IMR-90 (cell line): ENCODE measurements around the gene CADM1. TPM values are rescaled to one million over a fixed set of nuclear protein-coding genes. Genes with fewer than 3 reads are reported as not detected.

ENCODE experiments used
- ATAC-seq: fragments of 200-7000 bp; cut with Tn5 transposase; 2 replicates; pipeline ENCODE4 v1.9.1; 2020; ENCODE audit warnings: low read depth, mild to moderate bottlenecking, moderate library complexity
- BruUV-seq: library from RNA; stranded (reverse); fragments of 400-500 nt; replicated peaks from 2 replicates; lab custom pipeline; 2021; lab: Mats Ljungman, UMichigan
- CTCF ChIA-PET: fragments of 300-600 bp; formaldehyde crosslinking; extraction: SDS; loops from one replicate; lab custom pipeline; 2021; ENCODE audit warnings: antibody characterized with exemption; lab: Yijun Ruan, JAX
- POLR2A ChIA-PET: fragments of 300-600 bp; sonication (Branson Sonifier 250); formaldehyde crosslinking; loops from one replicate; lab custom pipeline; 2022; ENCODE audit warnings: antibody characterized with exemption; ENCODE audit not compliant: unreplicated experiment; lab: Charles Lee
- DNase-seq: peaks from one replicate; pipeline ENCODE4 v3.0.0; 2013
- H2AFZ ChIP-seq: replicated peaks from 2 replicates; pipeline ENCODE3; 2013; ENCODE audit warnings: low read length, mild to moderate bottlenecking; ENCODE audit not compliant: poor library complexity
- H2AK5ac ChIP-seq: 2 replicates; pipeline ENCODE4 v1.6.1; 2013; ENCODE audit warnings: low read depth, low read length, inconsistent platforms
- H2AK9ac ChIP-seq: replicated peaks from 2 replicates; pipeline ENCODE3; 2013; ENCODE audit warnings: mild to moderate bottlenecking, low read depth, low read length, moderate library complexity; ENCODE audit not compliant: poor library complexity
- H2BK120ac ChIP-seq: 2 replicates; pipeline ENCODE4 v1.6.1; 2013; ENCODE audit warnings: low read depth, low read length, inconsistent platforms
- H2BK15ac ChIP-seq: 3 replicates; pipeline ENCODE4 v1.6.1; 2013; ENCODE audit warnings: low read depth, low read length, inconsistent platforms
- H2BK20ac ChIP-seq: 2 replicates; pipeline ENCODE4 v1.6.1; 2013; ENCODE audit warnings: low read depth, mild to moderate bottlenecking, inconsistent platforms, low read length, moderate library complexity
- H2BK5ac ChIP-seq: 2 replicates; pipeline ENCODE4 v1.6.1; 2013; ENCODE audit warnings: mild to moderate bottlenecking, low read depth, low read length, inconsistent platforms; ENCODE audit not compliant: poor library complexity, severe bottlenecking
- H3K14ac ChIP-seq: replicated peaks from 2 replicates; pipeline ENCODE4 v1.6.1; 2013; ENCODE audit warnings: low read depth, low read length, inconsistent platforms
- H3K18ac ChIP-seq: 2 replicates; pipeline ENCODE4 v1.6.1; 2013; ENCODE audit warnings: low read depth, low read length, control low read depth
- H3K23ac ChIP-seq: 2 replicates; pipeline ENCODE4 v1.6.1; 2013; ENCODE audit warnings: low read depth, low read length, inconsistent platforms
- H3K27ac ChIP-seq: 2 replicates; pipeline ENCODE4 v1.5.1; 2013; ENCODE audit warnings: mild to moderate bottlenecking, control low read depth, low read length; ENCODE audit not compliant: insufficient read depth
- H3K27me3 ChIP-seq: 2 replicates; pipeline ENCODE4 v1.6.1; 2013; ENCODE audit warnings: low read length; ENCODE audit not compliant: control insufficient read depth, insufficient read depth
- H3K36me3 ChIP-seq: 2 replicates; pipeline ENCODE4 v1.6.1; 2013; ENCODE audit warnings: low read length, mixed read lengths; ENCODE audit not compliant: control insufficient read depth, insufficient read depth
- H3K4ac ChIP-seq: 2 replicates; pipeline ENCODE4 v1.6.1; 2013; ENCODE audit warnings: low read depth, low read length, inconsistent platforms
- H3K4me1 ChIP-seq: 2 replicates; pipeline ENCODE4 v1.6.1; 2013; ENCODE audit warnings: low read length, mixed read lengths; ENCODE audit not compliant: control insufficient read depth, insufficient read depth
- H3K4me2 ChIP-seq: 2 replicates; pipeline ENCODE4 v1.6.1; 2013; ENCODE audit warnings: low read depth, mild to moderate bottlenecking, control low read depth, low read length, moderate library complexity
- H3K4me3 ChIP-seq: 2 replicates; pipeline ENCODE4 v1.5.1; 2013; ENCODE audit warnings: low read depth, mild to moderate bottlenecking, control low read depth, low read length, moderate library complexity; ENCODE audit not compliant: insufficient read depth
- H3K56ac ChIP-seq: 2 replicates; pipeline ENCODE4 v1.6.1; 2013; ENCODE audit warnings: low read length, inconsistent platforms; ENCODE audit not compliant: insufficient read depth; ENCODE audit errors: extremely low read depth
- H3K79me1 ChIP-seq, 2 experiments: 2 replicates each; pipeline ENCODE4 v1.6.1; 2013; ENCODE audit warnings: low read length in 2 of 2, inconsistent platforms in 1 of 2, low read depth in 1 of 2
- H3K9ac ChIP-seq: 2 replicates; pipeline ENCODE4 v1.6.1; 2013; ENCODE audit warnings: low read depth, low read length, control low read depth
- H3K9me1 ChIP-seq: 2 replicates; pipeline ENCODE4 v1.6.1; 2013; ENCODE audit warnings: low read length, inconsistent platforms; ENCODE audit not compliant: insufficient read depth
- H3K9me3 ChIP-seq: 2 replicates; pipeline ENCODE4 v1.6.1; 2013; ENCODE audit warnings: low read length; ENCODE audit not compliant: control insufficient read depth, insufficient read depth
- H4K20me1 ChIP-seq: 2 replicates; pipeline ENCODE4 v1.6.1; 2013; ENCODE audit warnings: low read length, inconsistent platforms; ENCODE audit not compliant: insufficient read depth
- H4K5ac ChIP-seq: 2 replicates; pipeline ENCODE4 v1.6.1; 2013; ENCODE audit warnings: mild to moderate bottlenecking, low read depth, low read length, control low read depth
- H4K8ac ChIP-seq, 2 experiments: 2 replicates each; pipeline ENCODE4 v1.6.1; 2013; ENCODE audit warnings: low read depth in 2 of 2, low read length in 2 of 2, control low read depth in 1 of 2, inconsistent platforms in 1 of 2
- H4K91ac ChIP-seq: 2 replicates; pipeline ENCODE4 v1.6.1; 2013; ENCODE audit warnings: low read depth, low read length, inconsistent platforms; ENCODE audit not compliant: insufficient read depth
- BHLHE40 ChIP-seq: fragments of 150-350 bp; IDR thresholded peaks from 2 replicates; pipeline ENCODE4 v1.6.1; 2016; ENCODE audit warnings: mild to moderate bottlenecking, low read depth, low read length
- CEBPB ChIP-seq: IDR thresholded peaks from 2 replicates; pipeline ENCODE4 v1.6.1; 2012; ENCODE audit warnings: low read depth, low read length, improper control_type of control experiment
- CHD1 ChIP-seq: IDR thresholded peaks from 2 replicates; pipeline ENCODE4 v1.6.1; 2012; ENCODE audit warnings: low read depth, low read length, improper control_type of control experiment
- CTCF ChIP-seq: conservative IDR thresholded peaks from 2 replicates; pipeline ENCODE4 v1.5.1; 2012; ENCODE audit warnings: mild to moderate bottlenecking, low read depth, low read length, improper control_type of control experiment
- ELK1 ChIP-seq: fragments of 150-350 bp; IDR thresholded peaks from 2 replicates; pipeline ENCODE4 v1.6.1; 2016; ENCODE audit warnings: low read depth, mild to moderate bottlenecking, low read length, moderate library complexity, borderline replicate concordance
- FOS ChIP-seq: fragments of 150-350 bp; IDR thresholded peaks from 2 replicates; pipeline ENCODE4 v1.6.1; 2016; ENCODE audit warnings: low read depth, low read length
- MAFK ChIP-seq: IDR thresholded peaks from 2 replicates; pipeline ENCODE4 v1.6.1; 2012; ENCODE audit warnings: low read depth, low read length, improper control_type of control experiment
- MAZ ChIP-seq: IDR thresholded peaks from 2 replicates; pipeline ENCODE4 v1.6.1; 2012; ENCODE audit warnings: low read depth, mild to moderate bottlenecking, low read length, improper control_type of control experiment, moderate library complexity, borderline replicate concordance
- MXI1 ChIP-seq: IDR thresholded peaks from 2 replicates; pipeline ENCODE4 v1.6.1; 2012; ENCODE audit warnings: low read depth, mild to moderate bottlenecking, low read length, moderate library complexity, borderline replicate concordance
- NFE2L2 ChIP-seq: fragments of 150-350 bp; IDR thresholded peaks from 2 replicates; pipeline ENCODE4 v1.6.1; 2016; ENCODE audit warnings: low read depth, mild to moderate bottlenecking, low read length
- POLR2A ChIP-seq: IDR thresholded peaks from 2 replicates; pipeline ENCODE4 v1.6.1; 2012; ENCODE audit warnings: mild to moderate bottlenecking, low read depth, low read length
- RAD21 ChIP-seq: IDR thresholded peaks from 2 replicates; pipeline ENCODE4 v1.6.1; 2012; ENCODE audit warnings: low read length, improper control_type of control experiment
- RCOR1 ChIP-seq: IDR thresholded peaks from 2 replicates; pipeline ENCODE4 v1.6.1; 2012; ENCODE audit warnings: mild to moderate bottlenecking, low read length, improper control_type of control experiment; ENCODE audit not compliant: insufficient replicate concordance
- RFX5 ChIP-seq: IDR thresholded peaks from 2 replicates; pipeline ENCODE4 v1.8.0; 2012; ENCODE audit warnings: low read depth, mild to moderate bottlenecking, low read length, moderate library complexity
- SMC3 ChIP-seq: fragments of 150-350 bp; IDR thresholded peaks from 2 replicates; pipeline ENCODE4 v1.6.1; 2016; ENCODE audit warnings: low read depth, mild to moderate bottlenecking, antibody characterized with exemption, low read length, moderate library complexity
- USF2 ChIP-seq: fragments of 150-350 bp; IDR thresholded peaks from 2 replicates; pipeline ENCODE4 v1.6.1; 2017; ENCODE audit warnings: mild to moderate bottlenecking, antibody characterized with exemption, low read length, low read depth
- WGBS, 2 experiments: methylation state at CpG; one replicate each; pipeline versions ENCODE4 v1.1.5 to v1.1.7; 2013; ENCODE audit warnings: missing lambda C conversion rate in 2 of 2; ENCODE audit not compliant: insufficient read length in 1 of 2; ENCODE audit errors: extremely low coverage in 2 of 2; 5-methylcytosine and 5-hydroxymethylcytosine counted together
- dilution Hi-C: fragments of 300-500 bp; cut with HindIII; formaldehyde crosslinking; loops from one replicate; pipeline ENCODE4 v1.14.3; 2018; ENCODE audit warnings: low sequenced_read_pairs; ENCODE audit not compliant: unreplicated experiment
- in situ Hi-C: fragments of 300-500 bp; cut with MboI; formaldehyde crosslinking; loops from 3 replicates; pipeline ENCODE4 v1.14.3; 2019; ENCODE audit warnings: low sequenced_read_pairs, inconsistent platforms, mixed read lengths
- intact Hi-C: fragments of 100-400 bp; cut with micrococcal nuclease; formaldehyde crosslinking; loops from 2 replicates; pipeline ENCODE4 v1.10.0; 2022
- polyA plus RNA-seq, 3 experiments: library from polyadenylated mRNA; depleted of rRNA; stranded (reverse); fragments of >200 nt; gene quantifications; 2 replicates each; pipeline ENCODE4 v1.2.3, GENCODE V29; 2012; ENCODE audit warnings: low replicate concordance in 1 of 3
- total RNA-seq: library from RNA; depleted of rRNA; stranded (reverse); fragments of >200 nt; gene quantifications from 2 replicates; pipeline ENCODE4 v1.2.3, GENCODE V29; 2012

The CADM1 gene
- total and polyA plus RNA-seq, 2 of the 4 experiments (the other 2 are of a cell fraction), result 28.8 to 77.1 TPM

- dilution Hi-C loops, result no loop called here
Measured at GRCh38 chr11:115148691-115149090, 355.5 kb downstream of the CADM1 start.

More at GRCh38 chr11:115148691-115149090, 355.5 kb downstream of the CADM1 start:
- ATAC-seq (no peak), DNase-seq (no peak)
- Histone ChIP-seq H3K9me1 (no peaks in the 10 kb centered on the region), H4K20me1 (no peaks in the 10 kb centered on the region), H3K27ac (no peak overlapping the region), H3K79me1 (no peaks in the 10 kb centered on the region), H2BK120ac (no peak overlapping the region), H3K14ac (no peak overlapping the region), H2BK5ac (peak overlapping the region; percentile 56), H3K9ac (no peak overlapping the region), H3K4me1 (no peaks in the 10 kb centered on the region), H3K4ac (no peak overlapping the region), H4K8ac (no peak overlapping the region), H4K5ac (no peak overlapping the region), H2BK15ac (no peak overlapping the region), H3K27me3 (peaks cover 7% of the 10 kb centered on the region; the same call in 1 of the 2 replicates), H3K36me3 (no peaks in the 10 kb centered on the region), H3K9me3 (no peaks in the 10 kb centered on the region), H2BK20ac (no peak overlapping the region), H2AK9ac (no peak overlapping the region), H4K91ac (no peak overlapping the region), H2AK5ac (no peak overlapping the region), H2AFZ (no peak overlapping the region), H3K4me3 (no peak overlapping the region), H3K4me2 (no peak overlapping the region), H3K56ac (no peak overlapping the region), H3K18ac (no peak overlapping the region), H3K23ac (no peak overlapping the region)
- ChIA-PET CTCF (no interaction called here), POLR2A (no interaction called here)
- TF ChIP-seq FOS (no peak), SMC3 (no peak), RCOR1 (no peak), BHLHE40 (no peak), CEBPB (no peak), POLR2A (no peak), MAFK (no peak), CHD1 (no peak), ELK1 (no peak), CTCF (no peak), MAZ (no peak), RAD21 (no peak), MXI1 (no peak), RFX5 (no peak), USF2 (no peak), NFE2L2 (no peak)
- 100% methylated on average over 1 of the region's 2 CpGs; no CpG with 5 or more reads in 1 of the 2 experiments for WGBS, 2 experiments
- intact Hi-C loops (no loop called here), in situ Hi-C loops (no loop called here)
- no TSS peak for BruUV-seq
